ENCODE measurements around the gene CCR6.

Gene CCR6

GRCh38 chr6:167099707-167100106 is 23.2 kb upstream of the CCR6 start:
- DNase-seq = no peak

DNA sequence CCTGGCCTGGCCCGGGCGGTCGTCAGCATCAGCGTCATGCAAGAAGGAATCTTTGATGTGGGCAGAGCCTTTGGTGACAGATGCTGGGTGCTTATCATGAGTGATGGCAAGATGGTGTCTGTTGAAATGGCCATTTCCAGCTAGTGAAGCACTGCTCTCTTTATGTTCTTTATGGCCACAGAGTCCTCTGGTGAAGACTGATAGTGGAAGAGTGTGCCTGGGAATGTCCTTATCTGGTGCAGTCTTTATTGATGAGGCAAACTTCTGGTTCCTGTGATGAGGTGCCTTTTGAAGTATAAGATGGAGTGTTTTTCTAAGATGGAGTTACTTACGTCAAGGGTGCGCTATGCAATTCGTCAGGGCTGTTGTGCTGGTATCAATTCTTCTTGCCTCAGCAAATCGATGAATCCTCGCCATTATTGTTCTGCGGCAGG is 22.6 kb upstream of the CCR6 start:
- DNase-seq = no peak

DNA sequence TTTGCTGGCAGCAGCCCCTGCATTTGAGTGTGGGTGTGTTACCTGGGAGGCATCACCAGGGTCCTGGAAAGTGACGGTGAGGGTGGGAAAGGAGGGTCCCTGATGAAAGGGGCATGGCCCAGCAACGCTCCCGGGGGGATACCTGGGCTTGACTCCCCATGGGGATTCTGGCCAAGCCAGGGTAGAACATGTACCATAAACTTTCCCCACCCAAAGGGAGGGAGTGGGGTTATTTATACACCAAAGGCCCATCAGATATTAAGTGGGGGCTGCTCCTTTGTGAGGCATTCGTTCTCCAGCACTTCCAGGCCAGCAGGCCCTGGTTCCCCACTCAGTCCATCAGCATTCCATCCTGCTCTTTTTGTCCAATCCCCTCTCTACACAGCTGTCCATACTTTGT is 20.6 kb upstream of the CCR6 start:
- DNase-seq = no peak

DNA sequence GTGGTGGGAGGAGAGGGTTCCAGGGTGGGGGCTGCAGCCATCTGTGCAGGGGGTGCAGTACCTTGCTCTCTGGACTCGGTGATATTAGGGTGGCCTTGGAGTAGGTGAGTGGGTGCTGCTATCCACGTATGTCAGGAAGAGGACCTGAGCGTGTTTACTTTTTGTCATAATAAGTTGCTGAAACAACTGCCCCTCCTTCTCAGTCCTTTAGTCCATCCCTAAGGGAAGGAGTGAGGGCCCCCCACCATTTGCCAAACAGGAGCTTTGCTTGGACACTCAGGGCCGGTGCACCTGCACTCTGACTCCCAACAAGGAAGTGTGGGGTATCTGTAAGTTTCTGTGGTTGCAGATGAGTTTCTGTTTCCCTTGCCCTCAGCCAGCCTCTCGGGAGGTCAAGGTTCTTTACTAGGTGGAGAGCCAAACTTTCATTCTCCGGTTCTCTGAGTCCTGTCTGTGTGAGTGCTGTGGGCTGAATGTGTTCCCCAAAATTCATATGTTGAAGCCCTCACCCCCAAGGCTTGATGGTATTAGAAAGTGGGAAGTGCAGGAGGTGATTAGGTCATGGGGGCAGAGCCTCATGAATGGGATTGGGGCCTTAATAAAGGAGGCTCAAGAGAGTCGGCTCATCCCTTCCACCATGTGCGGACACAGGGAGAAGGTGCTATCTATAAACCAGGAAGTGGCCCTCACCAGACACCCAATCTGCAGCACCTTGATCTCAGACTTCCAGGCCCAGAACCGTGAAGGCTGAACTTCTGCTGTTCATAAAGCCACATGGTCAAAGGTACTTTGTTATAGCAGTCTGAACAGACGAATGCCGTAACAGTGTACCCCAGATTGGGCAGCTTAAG is 19.6 kb upstream of the CCR6 start:
- DNase-seq = no peak

DNA sequence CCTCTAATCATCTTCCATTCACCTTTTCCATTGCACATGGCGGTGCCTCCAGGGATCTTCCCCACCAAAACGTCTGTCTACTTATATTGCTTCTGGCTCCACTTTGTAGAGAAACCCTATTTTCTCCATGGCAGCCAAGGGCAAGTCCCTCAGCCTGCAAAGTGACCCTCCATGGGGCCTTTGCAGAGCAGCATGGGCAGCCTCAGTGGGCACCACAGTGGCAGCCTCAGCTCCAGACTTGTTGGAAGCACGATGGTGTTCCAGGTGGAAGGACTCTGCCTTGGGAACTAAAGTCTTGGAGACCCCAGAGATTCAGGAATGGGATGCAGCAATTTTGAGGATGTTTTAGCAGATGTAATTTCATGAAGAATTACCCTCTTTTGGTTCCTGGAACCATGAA is 18.5 kb upstream of the CCR6 start:
- DNase-seq = no peak

- no peak for DNase-seq
These were observed 17.8 kb upstream of the CCR6 start for GRCh38 chr6:167105060-167105459.

GRCh38 chr6:167106406-167106805 is 16.5 kb upstream of the CCR6 start:
- DNase-seq = no peak

DNA sequence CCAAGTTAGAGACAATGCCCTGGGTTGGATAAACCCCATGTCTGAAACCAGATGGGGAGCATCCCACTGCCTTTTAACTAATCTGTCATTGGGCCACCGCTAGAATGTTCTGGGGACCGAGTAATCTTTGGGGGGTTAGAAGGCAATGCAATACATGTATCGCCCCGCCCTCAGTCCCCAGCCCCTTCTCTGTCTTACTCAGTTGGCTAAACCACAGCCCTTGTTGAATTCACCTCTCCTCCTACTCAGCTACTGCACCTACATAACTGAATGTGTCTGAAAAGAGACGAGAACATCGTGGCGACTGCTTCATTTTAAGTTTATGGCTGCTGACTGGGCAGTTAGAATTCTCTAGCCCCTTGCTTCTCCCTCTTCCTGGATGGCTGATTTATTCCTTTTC is 15.1 kb upstream of the CCR6 start:
- DNase-seq = no peak

DNA sequence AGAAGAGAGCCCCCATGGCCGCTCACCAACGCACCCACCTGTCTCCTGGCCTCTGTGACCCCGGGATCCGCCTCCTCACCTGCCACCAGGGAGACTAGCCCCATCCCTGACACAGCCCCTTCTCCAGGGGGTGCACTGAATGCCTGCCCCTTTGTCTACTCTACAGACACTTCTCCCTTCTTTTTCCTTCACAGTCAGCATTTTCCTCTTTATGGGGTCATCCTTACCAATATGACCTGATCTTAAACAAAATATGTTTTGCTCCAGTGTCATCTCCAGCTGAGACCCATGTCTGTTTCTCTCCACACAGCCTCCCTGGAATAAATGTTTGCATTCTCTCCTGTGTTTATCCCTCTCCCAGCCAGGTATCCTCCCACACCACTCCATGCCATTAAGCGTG is 14.6 kb upstream of the CCR6 start:
- no peak for DNase-seq

DNA sequence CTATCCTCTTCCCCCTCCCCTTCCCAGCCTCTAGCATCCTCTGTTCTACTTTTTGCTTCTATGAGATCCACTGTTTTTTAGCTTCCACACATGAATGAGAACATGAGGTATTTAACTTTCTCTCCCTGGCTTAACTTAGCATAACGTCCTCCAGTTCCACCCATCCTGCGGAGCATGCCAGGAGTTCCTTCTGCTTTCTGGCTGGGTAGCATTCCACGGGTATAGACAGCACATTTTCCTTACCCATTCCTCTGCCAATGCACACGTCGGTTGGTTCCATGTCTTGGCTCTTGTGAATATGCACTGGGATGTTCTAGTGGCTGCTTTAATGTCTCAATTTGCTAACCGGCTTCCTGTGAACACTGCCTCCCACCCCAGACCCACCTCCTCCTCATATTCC is 13.2 kb upstream of the CCR6 start:
- DNase-seq = no peak

- no peak for DNase-seq
These were observed 11.3 kb upstream of the CCR6 start for GRCh38 chr6:167111597-167111996.

DNA sequence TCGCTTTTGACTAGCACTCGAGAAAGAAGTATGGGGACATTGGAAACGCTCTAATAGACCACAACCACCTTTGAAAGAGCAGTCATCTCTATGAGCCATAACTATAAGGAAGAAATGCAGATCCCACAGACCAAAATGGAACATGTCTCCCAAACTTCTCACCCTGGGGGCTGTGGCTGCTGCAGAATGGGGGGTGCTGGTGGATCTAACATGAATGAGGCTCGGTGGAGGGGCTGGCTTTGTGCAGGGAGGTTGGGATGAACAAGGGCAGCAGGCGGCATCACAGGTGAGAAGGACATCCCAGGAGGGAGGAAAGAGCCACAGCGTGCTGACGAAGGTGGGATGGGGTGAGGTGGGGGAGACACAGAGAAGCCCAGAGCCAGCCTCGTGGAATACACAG is 10.5 kb upstream of the CCR6 start:
- DNase-seq = no peak

GRCh38 chr6:167113047-167113754 is 9.7 kb upstream of the CCR6 start:
- DNase-seq = no peak

DNA sequence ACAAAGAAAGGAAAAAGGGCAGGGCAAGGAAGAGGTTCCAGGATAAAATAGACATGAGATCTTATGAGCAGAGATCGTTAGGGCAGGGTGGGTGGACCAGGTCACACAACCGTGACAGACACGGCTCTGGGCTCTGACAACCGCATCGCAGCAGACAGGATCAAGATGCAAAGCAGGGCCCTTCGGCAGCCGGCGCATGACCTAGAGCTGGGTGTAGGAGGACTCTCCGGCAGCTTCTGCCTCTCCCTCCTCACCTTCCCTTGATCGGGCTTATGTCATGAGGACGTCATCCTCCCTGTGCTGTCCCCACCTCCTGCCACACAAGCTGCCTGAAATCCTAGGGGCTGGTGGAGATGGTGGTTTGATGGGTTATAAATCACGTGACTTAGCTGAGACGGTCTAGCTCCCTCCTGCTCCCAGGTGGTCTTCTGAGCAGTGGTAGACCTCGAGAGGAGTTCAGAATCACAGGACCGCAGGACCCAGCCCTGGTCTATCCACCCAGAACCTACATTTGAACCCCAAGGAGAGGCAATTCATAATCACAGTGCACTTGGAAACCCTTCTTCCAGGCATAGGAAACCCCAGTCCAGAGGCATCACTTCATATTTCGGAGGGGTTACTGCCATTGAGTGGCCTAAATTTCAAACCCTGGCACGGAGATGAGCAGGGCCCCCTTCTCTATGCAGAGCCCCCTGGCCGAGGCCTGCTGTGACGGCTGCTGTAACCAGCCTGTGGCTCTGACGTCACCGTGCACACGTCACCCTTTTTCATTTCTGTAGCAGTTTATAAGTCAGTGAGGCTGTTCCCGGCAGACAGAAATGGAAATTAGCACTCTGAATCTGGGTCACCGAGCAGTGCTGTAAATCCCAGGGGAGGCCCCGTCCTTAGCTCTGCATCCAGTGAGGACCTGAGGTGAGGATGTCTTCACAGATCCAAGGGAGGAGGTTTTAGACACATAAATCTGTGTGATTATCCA is 8.7 kb upstream of the CCR6 start:
- no peak for DNase-seq

DNA sequence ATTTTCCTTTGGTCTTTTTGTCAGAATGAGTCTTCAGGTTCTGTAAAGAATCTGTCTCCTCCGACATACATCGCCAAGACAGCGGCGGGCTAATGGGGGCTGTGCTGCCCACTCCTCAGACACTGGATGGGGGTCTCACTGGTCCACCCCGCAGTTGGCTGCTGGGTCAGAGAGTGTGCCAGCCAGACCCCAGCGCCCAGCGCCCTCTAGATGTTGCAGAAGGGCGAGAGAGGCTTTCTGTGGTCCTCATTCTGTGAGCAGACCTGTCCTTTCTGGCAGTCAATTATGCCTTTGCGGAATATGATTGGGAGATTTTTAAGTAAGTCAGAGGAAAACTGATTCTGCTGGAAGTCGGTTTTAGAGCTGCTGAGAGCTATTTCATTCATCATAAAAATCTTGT is 7.8 kb upstream of the CCR6 start:
- no peak for DNase-seq

DNA sequence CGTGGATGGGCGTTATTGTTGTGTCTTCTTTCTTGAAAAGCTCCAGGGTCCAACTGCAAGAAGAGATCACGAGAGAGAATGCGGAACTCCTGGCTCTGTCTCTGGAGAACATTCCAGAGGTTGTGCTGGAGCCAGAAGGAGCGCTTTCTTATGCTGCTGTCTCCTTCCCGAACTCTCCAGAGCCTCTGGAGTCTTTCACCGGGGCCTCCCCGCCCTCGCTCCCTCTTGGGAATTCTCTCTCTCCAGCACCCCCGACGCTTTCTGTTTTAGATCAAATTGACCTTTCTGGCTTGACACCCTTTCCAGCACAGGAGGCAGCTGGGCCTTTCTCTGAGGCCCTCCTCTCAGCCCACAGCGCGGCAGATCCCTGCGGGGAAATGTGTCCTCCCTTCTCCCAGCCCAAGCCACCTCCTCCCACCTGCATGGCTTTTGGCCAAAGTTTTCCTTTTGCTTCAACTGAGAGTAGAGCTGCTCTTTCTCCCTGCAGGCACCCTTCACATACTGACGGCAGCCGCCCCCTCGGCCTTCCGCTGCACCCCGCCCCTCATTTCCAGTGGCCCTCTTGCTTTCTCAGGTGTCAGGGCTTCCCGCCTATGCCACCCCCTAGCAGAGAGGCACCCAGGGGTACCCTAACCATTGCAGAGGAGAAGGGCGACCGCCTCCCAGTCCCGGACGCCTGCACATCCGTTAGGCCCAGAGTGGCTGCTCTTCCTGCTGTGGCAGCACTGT is 6.6 kb upstream of the CCR6 start:
- DNase-seq = no peak

DNA sequence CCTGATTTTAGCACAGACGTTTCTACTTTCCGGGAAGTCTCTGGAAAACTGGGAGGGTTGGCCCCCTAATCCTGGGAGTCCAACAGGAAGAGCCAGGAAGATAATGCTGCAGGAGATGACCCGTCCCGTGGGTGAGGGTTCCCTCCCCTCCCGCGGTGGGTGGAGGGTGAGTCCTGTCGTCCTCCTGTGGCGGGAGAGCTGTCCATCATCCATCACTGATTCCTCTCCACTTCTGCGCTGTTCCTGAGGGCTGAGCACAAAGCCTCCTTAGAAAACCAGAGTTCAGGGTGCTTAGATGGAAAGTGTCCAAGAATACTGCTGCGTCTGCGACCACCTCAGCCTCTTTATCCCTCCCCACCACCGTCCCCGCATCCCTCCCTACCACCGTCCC is 6.1 kb upstream of the CCR6 start:
- no peak for DNase-seq

DNA sequence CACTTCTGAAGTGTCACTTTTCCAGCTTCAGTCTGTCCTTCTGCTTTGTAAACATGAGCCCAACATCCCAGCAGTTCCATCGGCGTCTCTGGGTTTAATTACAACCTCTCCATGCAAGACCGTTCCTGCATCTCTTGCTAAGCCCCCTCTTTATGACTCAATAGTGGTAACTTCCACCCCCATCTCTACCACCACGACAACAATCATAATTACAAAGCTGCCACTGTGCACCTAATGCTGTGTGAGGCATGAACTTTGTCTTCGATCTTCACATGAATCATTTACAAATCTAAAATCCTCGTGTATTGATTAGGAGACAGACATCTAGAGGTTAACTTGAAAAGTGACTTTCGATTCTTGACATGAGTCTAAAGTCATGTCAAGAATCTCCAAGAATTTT is 4.9 kb upstream of the CCR6 start:
- no peak for DNase-seq

DNA sequence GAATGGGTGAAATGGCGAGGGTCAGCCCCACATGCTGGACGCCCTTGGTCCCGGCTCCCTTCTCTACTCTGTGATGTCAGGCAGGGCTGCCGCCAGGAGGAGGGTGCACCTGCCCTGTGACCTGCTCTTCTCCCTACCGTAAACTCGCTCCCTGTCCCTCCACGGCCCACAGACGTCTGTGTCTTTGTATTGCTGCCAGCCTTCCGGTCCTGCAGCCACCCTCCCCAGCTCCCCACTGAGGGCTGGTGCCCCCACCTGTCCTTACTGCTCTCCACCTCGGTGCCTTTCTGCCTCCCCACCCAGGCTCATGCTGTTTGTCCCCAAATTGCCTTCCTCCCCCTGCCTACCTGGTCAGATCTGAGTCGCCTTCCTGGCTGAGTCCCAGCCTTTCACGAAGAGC is 4.1 kb upstream of the CCR6 start:
- no peak for DNase-seq

DNA sequence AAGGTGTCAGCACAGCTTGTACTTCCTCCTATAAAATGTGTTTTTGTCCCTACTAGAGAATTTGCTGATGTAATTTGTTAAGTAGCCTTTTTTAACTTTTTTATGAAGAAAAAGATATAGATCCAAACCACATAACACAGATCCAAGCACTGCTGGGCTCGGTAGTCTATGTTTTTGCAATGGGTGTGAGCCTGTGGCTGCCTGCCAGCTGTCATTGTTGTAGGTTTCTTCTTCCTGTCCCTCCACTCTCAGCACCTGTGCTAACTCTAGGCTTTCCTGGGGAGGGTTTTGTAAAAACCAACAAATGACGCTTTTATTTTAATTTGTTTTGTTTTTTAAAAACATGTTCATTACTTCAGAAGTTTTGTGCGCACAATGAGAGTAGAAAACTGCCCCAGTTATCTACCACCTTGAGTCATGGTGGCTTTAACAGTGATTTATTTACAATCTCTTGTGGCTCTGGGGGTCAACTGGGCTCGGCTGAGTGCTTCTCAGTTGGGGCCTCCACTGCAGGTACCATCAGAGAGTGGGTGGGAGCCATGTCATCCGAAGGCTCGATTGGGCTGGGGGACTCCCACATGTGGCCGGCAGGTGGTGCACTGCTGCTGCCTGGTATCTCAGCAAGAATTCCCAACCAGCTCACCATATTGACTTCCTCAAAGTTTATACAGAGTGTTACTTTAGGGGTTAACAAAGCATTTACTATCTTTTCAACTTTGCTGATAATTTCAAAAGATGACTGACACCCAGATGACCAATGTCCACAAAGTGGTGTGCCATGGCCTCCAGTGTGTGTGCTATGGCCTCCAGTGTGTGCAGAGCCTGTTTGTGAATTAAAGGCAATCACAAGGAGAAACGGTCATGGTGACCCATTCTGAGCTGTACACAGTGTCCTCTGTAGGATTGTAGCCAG is 3.0 kb upstream of the CCR6 start:
- DNase-seq = no peak

DNA sequence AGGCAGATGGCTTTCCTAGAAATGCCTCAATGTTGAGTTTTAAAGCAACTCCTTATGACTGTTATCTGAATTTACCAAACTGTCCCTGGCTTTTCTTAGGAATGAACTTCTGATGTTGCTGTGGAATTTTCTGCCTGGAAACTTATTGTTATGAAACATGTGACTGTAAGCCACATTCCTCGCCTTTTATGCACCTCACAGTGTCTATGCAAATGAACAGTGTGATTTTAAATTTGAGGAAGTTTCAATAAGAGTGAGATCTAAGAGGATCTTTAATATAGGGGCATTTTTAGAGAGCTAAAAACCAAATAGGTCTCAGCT is 2.4 kb upstream of the CCR6 start:
- no peak for DNase-seq

- DNase-seq = no peak
These were observed 1.5 kb upstream of the CCR6 start for GRCh38 chr6:167121335-167121841.

Measured in amniotic stem cell (primary cell).